Measurements from ENCODE around the gene TMEM175. TPM values are rescaled to one million over a fixed set of nuclear protein-coding genes. Genes with fewer than 3 reads are reported as not detected.

The TMEM175 gene
- total RNA-seq, 1 donor = 13.8 TPM

GRCh38 chr4:959338-960139 is 27.3 kb downstream of the TMEM175 start:
- no peak for DNase-seq (ENCODE audit: low read depth)
- no peak overlapping the region for H3K4me3 ChIP-seq (ENCODE audit: low read depth, low read length)
- TF ChIP-seq, protein P1, sequence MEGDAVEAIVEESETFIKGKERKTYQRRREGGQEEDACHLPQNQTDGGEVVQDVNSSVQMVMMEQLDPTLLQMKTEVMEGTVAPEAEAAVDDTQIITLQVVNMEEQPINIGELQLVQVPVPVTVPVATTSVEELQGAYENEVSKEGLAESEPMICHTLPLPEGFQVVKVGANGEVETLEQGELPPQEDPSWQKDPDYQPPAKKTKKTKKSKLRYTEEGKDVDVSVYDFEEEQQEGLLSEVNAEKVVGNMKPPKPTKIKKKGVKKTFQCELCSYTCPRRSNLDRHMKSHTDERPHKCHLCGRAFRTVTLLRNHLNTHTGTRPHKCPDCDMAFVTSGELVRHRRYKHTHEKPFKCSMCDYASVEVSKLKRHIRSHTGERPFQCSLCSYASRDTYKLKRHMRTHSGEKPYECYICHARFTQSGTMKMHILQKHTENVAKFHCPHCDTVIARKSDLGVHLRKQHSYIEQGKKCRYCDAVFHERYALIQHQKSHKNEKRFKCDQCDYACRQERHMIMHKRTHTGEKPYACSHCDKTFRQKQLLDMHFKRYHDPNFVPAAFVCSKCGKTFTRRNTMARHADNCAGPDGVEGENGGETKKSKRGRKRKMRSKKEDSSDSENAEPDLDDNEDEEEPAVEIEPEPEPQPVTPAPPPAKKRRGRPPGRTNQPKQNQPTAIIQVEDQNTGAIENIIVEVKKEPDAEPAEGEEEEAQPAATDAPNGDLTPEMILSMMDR (IDR thresholded peaks at IDR 0.05; ENCODE audit: insufficient read depth, low read length) = no peak

GRCh38 chr4:960140-960635 is 27.9 kb downstream of the TMEM175 start:
- TF ChIP-seq, protein P1 (IDR thresholded peaks at IDR 0.05; ENCODE audit: insufficient read depth, low read length) = no peak
- no peak for DNase-seq (ENCODE audit: low read depth)

GRCh38 chr4:960636-961350 is 28.5 kb downstream of the TMEM175 start:
- TF ChIP-seq, protein P1 (IDR thresholded peaks at IDR 0.05; ENCODE audit: insufficient read depth, low read length) = no peak
- no peak for DNase-seq (ENCODE audit: low read depth)
- H3K4me3 ChIP-seq (ENCODE audit: low read depth, low read length) = no peak overlapping the region

More at GRCh38 chr4:960140-960635, 27.9 kb downstream of the TMEM175 start:
- no peak overlapping the region for H3K4me3 ChIP-seq (ENCODE audit: low read depth, low read length)

- no peak for DNase-seq (ENCODE audit: low read depth)
- H3K4me3 ChIP-seq (ENCODE audit: low read depth, low read length) = no peak overlapping the region
- TF ChIP-seq, protein P1 (IDR thresholded peaks at IDR 0.05; ENCODE audit: insufficient read depth, low read length) = no peak
These were observed 29.3 kb downstream of the TMEM175 start for GRCh38 chr4:961351-962230.

- H3K4me3 ChIP-seq (ENCODE audit: low read depth, low read length) = no peak overlapping the region
- TF ChIP-seq, protein P1 (IDR thresholded peaks at IDR 0.05; ENCODE audit: insufficient read depth, low read length) = no peak
- no peak for DNase-seq (ENCODE audit: low read depth)
These were observed 30.3 kb downstream of the TMEM175 start for GRCh38 chr4:962231-963208.

Measured in fibroblast of the aortic adventitia (primary cell).